ENCODE results near the gene GAREM1. TPM values are rescaled to one million over a fixed set of nuclear protein-coding genes. Genes with fewer than 3 reads are reported as not detected.

The GAREM1 gene
- total RNA-seq, 1 experiment from 2014 or later = 7.0 TPM

DNA sequence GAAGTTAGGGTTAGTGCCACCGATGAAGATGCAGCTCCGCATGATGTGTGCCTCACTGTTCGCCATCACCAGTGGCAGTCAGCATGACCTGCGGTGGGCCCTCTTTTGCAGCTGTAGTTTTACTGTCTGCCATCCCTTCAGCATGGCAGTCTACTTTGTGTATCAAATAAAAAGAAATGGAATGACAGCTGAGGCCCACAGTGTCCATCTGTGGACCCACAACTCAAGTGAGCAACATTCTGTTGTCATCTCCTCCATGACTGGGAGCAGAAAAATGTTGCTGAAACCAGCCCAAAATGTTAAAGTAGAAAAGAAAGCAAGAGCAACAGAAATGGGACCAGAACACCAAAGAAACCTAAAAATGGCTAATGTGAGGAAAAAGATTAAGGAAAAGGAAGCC lies 152.1 kb downstream of the GAREM1 start:
- TF ChIP-seq, protein P1, sequence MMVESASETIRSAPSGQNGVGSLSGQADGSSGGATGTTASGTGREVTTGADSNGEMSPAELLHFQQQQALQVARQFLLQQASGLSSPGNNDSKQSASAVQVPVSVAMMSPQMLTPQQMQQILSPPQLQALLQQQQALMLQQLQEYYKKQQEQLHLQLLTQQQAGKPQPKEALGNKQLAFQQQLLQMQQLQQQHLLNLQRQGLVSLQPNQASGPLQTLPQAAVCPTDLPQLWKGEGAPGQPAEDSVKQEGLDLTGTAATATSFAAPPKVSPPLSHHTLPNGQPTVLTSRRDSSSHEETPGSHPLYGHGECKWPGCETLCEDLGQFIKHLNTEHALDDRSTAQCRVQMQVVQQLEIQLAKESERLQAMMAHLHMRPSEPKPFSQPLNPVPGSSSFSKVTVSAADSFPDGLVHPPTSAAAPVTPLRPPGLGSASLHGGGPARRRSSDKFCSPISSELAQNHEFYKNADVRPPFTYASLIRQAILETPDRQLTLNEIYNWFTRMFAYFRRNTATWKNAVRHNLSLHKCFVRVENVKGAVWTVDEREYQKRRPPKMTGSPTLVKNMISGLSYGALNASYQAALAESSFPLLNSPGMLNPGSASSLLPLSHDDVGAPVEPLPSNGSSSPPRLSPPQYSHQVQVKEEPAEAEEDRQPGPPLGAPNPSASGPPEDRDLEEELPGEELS (CRISPR knock-in tag; IDR thresholded peaks at IDR 0.05) = no peak
- TF ChIP-seq SMAD4 (CRISPR knock-in tag; IDR thresholded peaks at IDR 0.05) (no peak), ZNF317 (CRISPR knock-in tag; IDR thresholded peaks at IDR 0.05; ENCODE audit: borderline replicate concordance, low read depth) (no peak), FOXJ3 (CRISPR knock-in tag; IDR thresholded peaks at IDR 0.05; ENCODE audit: borderline replicate concordance) (no peak), KAT7 (CRISPR knock-in tag; IDR thresholded peaks at IDR 0.05; ENCODE audit: borderline replicate concordance) (no peak), TCF7 (CRISPR knock-in tag; IDR thresholded peaks at IDR 0.05; ENCODE audit: low read depth) (no peak), ZNF671 (CRISPR knock-in tag; IDR thresholded peaks at IDR 0.05) (no peak), SOX15 (CRISPR knock-in tag; IDR thresholded peaks at IDR 0.05) (no peak), NFYB (CRISPR knock-in tag; conservative IDR thresholded peaks at IDR 0.05; ENCODE audit: low read depth) (no peak), RELA (CRISPR knock-in tag; IDR thresholded peaks at IDR 0.05; ENCODE audit: borderline replicate concordance) (no peak), ERG (CRISPR knock-in tag; IDR thresholded peaks at IDR 0.05) (no peak), ESRRA (CRISPR knock-in tag; IDR thresholded peaks at IDR 0.05; ENCODE audit: borderline replicate concordance) (no peak), GRHL2 (CRISPR knock-in tag; IDR thresholded peaks at IDR 0.05; ENCODE audit: insufficient replicate concordance, severe bottlenecking) (no peak), USF1 (CRISPR knock-in tag; IDR thresholded peaks at IDR 0.05) (no peak), FOXP1 (CRISPR knock-in tag; IDR thresholded peaks at IDR 0.05; ENCODE audit: borderline replicate concordance) (no peak)
- TF ChIP-seq, protein P2, sequence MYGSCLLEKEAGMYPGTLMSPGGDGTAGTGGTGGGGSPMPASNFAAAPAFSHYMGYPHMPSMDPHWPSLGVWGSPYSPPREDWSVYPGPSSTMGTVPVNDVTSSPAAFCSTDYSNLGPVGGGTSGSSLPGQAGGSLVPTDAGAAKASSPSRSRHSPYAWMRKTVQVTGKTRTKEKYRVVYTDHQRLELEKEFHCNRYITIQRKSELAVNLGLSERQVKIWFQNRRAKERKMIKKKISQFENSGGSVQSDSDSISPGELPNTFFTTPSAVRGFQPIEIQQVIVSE (CRISPR knock-in tag; IDR thresholded peaks at IDR 0.05; ENCODE audit: borderline replicate concordance) = no peak
- DNase-seq (ENCODE audit: low spot score) (no peak), ATAC-seq (no peak)
- Mint-ChIP-seq H3K27me3 (ENCODE audit: low read depth) (no peaks in the 10 kb centered on the region), H3K36me3 (no peaks in the 10 kb centered on the region), H3K4me3 (no peak overlapping the region), H3K27ac (no peak overlapping the region), H3K9me3 (no peaks in the 10 kb centered on the region), H3K4me1 (peaks cover 9% of the 10 kb centered on the region)
- POLR2A ChIA-PET = interaction anchor here (0.6 kb wide), 1 partner anchor 67 kb away, joined by 3 read pairs; no protein-coding TSS in a partner anchor
- CTCF ChIA-PET = interaction anchor here (0.9 kb wide), 1 partner anchor 47 kb away, joined by 3 read pairs; no protein-coding TSS in a partner anchor

GRCh38 chr18:32317651-32318050 lies 153.0 kb downstream of the GAREM1 start:
- ChIA-PET CTCF (interaction anchor here (0.8 to 0.9 kb wide), 2 partner anchors 28 to 46 kb away, joined by 3 read pairs; no protein-coding TSS in a partner anchor), POLR2A (interaction anchor here (0.7 kb wide), 1 partner anchor 153 kb away, joined by 3 read pairs; the partner anchor contains the start of gene GAREM1)
- Mint-ChIP-seq H3K27me3 (ENCODE audit: low read depth) (no peaks in the 10 kb centered on the region), H3K4me3 (no peak overlapping the region), H3K36me3 (no peaks in the 10 kb centered on the region), H3K9me3 (no peaks in the 10 kb centered on the region), H3K27ac (no peak overlapping the region), H3K4me1 (peaks cover 9% of the 10 kb centered on the region)
- TF ChIP-seq MYBL2 (CRISPR knock-in tag; IDR thresholded peaks at IDR 0.05) (no peak), ZNF121 (CRISPR knock-in tag; IDR thresholded peaks at IDR 0.05) (no peak), ZMAT4 (CRISPR knock-in tag; IDR thresholded peaks at IDR 0.05) (no peak), PRRX2 (CRISPR knock-in tag; IDR thresholded peaks at IDR 0.05) (no peak), NR2C2 (CRISPR knock-in tag; IDR thresholded peaks at IDR 0.05) (no peak), HMGA2 (CRISPR knock-in tag; IDR thresholded peaks at IDR 0.05) (no peak)
- ATAC-seq = no peak
- DNase-seq (ENCODE audit: low spot score) = no peak
